Neutrophil (primary cell): ENCODE results near the gene LHX6.

Experiments used
- H3K27ac ChIP-seq: fragments of 200-600 bp; sonication (generic); 2 replicates; pipeline ENCODE4 v1.5.1; 2016; ENCODE audit warnings: mild to moderate bottlenecking, moderate library complexity
- H3K27me3 ChIP-seq: fragments of 200-600 bp; sonication (generic); 2 replicates; pipeline ENCODE4 v1.6.0; 2016; ENCODE audit warnings: mild to moderate bottlenecking
- H3K36me3 ChIP-seq: fragments of 200-600 bp; sonication (generic); 2 replicates; pipeline ENCODE4 v1.5.1; 2017
- H3K4me1 ChIP-seq, 2 experiments: fragments of 200-600 bp in 1 of 2; sonication (generic) in 1 of 2; 1 replicate in 1 of 2; 2 replicates in 1 of 2; pipeline versions ENCODE4 v1.5.1 to v1.6.1; 2013 to 2016; ENCODE audit warnings: low read depth in 1 of 2, low read length in 1 of 2, mild to moderate bottlenecking in 1 of 2, moderate library complexity in 1 of 2; ENCODE audit not compliant: control insufficient read depth in 1 of 2, insufficient read depth in 1 of 2
- H3K4me3 ChIP-seq, 2 experiments: fragments of 200-600 bp in 1 of 2; sonication (generic) in 1 of 2; 1 replicate in 1 of 2; 2 replicates in 1 of 2; pipeline ENCODE4 v1.5.1; 2013 to 2016; ENCODE audit warnings: low read depth in 1 of 2, low read length in 1 of 2, mild to moderate bottlenecking in 1 of 2, moderate library complexity in 1 of 2
- H3K9me3 ChIP-seq: fragments of 200-600 bp; sonication (generic); 2 replicates; pipeline ENCODE4 v1.5.1; 2016
- TF ChIP-seq, protein P1 (sequence below): fragments of 200-600 bp; sonication (generic); IDR thresholded peaks from 2 replicates; pipeline ENCODE4 v1.5.1; 2016; ENCODE audit warnings: antibody characterized with exemption

Gene LHX6

GRCh38 chr9:122168356-122168755, 60.4 kb downstream of the LHX6 start:
- peaks cover 37% of the 10 kb centered on the region for H3K27me3 ChIP-seq
- no peaks in the 10 kb centered on the region for H3K9me3 ChIP-seq
- H3K27ac ChIP-seq: no peak overlapping the region
- no peaks in the 10 kb centered on the region for H3K36me3 ChIP-seq
- TF ChIP-seq, protein P1, sequence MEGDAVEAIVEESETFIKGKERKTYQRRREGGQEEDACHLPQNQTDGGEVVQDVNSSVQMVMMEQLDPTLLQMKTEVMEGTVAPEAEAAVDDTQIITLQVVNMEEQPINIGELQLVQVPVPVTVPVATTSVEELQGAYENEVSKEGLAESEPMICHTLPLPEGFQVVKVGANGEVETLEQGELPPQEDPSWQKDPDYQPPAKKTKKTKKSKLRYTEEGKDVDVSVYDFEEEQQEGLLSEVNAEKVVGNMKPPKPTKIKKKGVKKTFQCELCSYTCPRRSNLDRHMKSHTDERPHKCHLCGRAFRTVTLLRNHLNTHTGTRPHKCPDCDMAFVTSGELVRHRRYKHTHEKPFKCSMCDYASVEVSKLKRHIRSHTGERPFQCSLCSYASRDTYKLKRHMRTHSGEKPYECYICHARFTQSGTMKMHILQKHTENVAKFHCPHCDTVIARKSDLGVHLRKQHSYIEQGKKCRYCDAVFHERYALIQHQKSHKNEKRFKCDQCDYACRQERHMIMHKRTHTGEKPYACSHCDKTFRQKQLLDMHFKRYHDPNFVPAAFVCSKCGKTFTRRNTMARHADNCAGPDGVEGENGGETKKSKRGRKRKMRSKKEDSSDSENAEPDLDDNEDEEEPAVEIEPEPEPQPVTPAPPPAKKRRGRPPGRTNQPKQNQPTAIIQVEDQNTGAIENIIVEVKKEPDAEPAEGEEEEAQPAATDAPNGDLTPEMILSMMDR: no peak
- no peak overlapping the region for H3K4me3 ChIP-seq
- H3K4me1 ChIP-seq: no peaks in the 10 kb centered on the region

DNA sequence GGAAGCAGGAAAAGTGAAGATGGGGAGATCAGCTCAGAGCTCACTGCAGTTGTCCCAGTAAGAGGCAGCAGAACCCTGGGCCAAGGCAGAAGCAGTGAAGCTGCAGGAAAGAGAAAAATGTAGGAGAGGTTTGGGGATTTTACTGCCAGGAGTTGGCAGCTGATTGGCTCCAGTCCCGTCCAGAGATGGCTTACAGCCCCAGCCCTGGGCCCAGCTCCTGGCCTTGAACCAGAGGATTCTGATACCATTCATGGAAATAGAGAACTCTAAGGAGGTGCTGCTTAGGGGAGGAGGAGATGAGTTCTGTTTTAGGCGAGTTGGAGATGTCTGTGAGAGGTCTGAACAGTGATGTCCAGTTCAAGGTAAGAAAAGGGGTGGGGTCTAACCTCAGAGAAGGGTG, 64.5 kb downstream of the LHX6 start:
- Histone ChIP-seq H3K9me3 (no peaks in the 10 kb centered on the region), H3K27me3 (peaks cover 50% of the 10 kb centered on the region), H3K36me3 (no peaks in the 10 kb centered on the region), H3K4me3 (no peak overlapping the region), H3K27ac (no peak overlapping the region), H3K4me1 (peaks cover 0 to 4% of the 10 kb centered on the region in 2 experiments)
- TF ChIP-seq, protein P1: no peak

DNA sequence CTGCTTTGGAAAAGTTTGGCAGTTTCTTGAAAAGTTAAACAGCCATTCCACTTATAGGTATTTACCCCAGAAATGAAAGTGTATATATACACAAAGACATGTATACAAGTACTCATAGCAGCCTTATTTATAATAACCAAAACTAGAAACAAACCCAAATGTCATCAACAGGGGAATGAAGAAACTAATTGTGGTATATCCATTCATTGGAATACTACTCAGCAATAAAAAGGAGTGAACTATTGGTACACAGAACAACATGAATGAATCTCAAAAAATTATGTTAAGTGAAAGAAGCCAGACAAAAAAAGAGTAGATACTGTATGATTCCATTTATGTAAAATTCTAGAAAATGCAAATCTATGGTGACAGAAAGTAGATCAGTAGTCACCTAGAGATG, 66.3 kb downstream of the LHX6 start:
- Histone ChIP-seq H3K9me3 (no peaks in the 10 kb centered on the region), H3K27ac (no peak overlapping the region), H3K27me3 (peaks cover 50% of the 10 kb centered on the region), H3K4me1 (peaks cover 6 to 11% of the 10 kb centered on the region in 2 experiments), H3K4me3 (no peak overlapping the region), H3K36me3 (no peaks in the 10 kb centered on the region)
- TF ChIP-seq, protein P1: no peak

DNA sequence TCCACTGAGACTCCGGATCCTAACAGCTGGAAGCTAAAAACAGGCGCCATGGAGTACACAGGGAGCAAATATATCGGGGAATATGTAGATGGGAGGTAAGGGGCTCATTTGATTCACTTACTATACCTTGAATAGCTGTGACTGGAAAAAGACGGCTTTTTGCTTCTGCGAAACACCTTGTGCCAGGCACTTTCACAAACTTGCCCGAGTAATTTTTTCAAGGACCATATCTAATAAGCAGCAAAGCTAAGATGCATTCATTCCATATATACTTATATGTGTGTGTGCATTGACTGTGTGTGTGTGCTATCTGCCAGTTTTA, 68.9 kb downstream of the LHX6 start:
- no peak overlapping the region for H3K27ac ChIP-seq
- no peaks in the 10 kb centered on the region for H3K9me3 ChIP-seq
- H3K4me3 ChIP-seq: peak overlapping the region; percentile 72 to 77
- TF ChIP-seq, protein P1: no peak
- no peaks in the 10 kb centered on the region for H3K36me3 ChIP-seq
- peaks cover 6 to 11% of the 10 kb centered on the region in 2 experiments for H3K4me1 ChIP-seq
- peaks cover 41% of the 10 kb centered on the region for H3K27me3 ChIP-seq

- H3K4me1 ChIP-seq: peaks cover 6 to 11% of the 10 kb centered on the region in 2 experiments
- no peak within 1 kb of the TSS for H3K27ac ChIP-seq
- H3K9me3 ChIP-seq: no peaks in the 10 kb centered on the region
- TF ChIP-seq, protein P1: peak; percentile 27
- H3K36me3 ChIP-seq: no peaks in the 10 kb centered on the region
- peaks cover 35% of the 10 kb centered on the region for H3K27me3 ChIP-seq
- H3K4me3 ChIP-seq: peak within 1 kb of the TSS; percentile 72 to 77
Measured at GRCh38 chr9:122159026-122159924, 69.5 kb downstream of the LHX6 start, which contains the start of the genes MORN5 and NDUFA8. TSS of gene MORN5 (plus strand) at chr9:122159908. CDS start at chr9:122159973, 65 bp downstream. TSS of gene NDUFA8 (minus strand) at chr9:122159779. CDS start at chr9:122159677, 102 bp downstream.
